Neural progenitor cell (in vitro differentiated cells): ENCODE results near the gene CHMP4B.

Source experiments
- EZH2 ChIP-seq: fragments of 200-600 bp; sonication (generic); IDR thresholded peaks from 2 replicates; pipeline ENCODE4 v1.6.1; 2017; ENCODE audit warnings: antibody characterized with exemption, mild to moderate bottlenecking, moderate library complexity
- EZH2phosphoT487 ChIP-seq: fragments of 200-600 bp; sonication (generic); IDR thresholded peaks from 2 replicates; pipeline ENCODE4 v1.6.1; 2017; ENCODE audit warnings: antibody characterized with exemption
- TF ChIP-seq, protein P1 (sequence below): fragments of 200-600 bp; sonication (generic); IDR thresholded peaks from 2 replicates; pipeline ENCODE4 v1.5.1; 2017; ENCODE audit warnings: antibody characterized with exemption, mild to moderate bottlenecking

DNA sequence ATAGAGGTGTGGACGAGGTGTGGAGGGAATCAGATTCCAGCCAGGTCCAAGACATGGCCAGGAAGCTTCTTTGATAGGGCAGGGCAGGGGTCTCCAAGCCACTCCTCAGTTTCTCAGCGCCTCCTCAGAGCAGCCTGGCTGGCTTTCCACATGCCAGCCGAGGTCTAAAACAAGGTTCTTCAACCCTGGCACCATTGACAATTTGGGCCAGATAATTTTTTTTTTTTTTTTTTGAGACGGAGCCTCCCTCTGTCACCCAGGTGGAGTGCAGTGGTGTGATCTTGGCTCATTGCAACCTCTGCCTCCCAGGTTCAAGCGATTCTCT, 21.3 kb upstream of the CHMP4B start:
- TF ChIP-seq, protein P1, sequence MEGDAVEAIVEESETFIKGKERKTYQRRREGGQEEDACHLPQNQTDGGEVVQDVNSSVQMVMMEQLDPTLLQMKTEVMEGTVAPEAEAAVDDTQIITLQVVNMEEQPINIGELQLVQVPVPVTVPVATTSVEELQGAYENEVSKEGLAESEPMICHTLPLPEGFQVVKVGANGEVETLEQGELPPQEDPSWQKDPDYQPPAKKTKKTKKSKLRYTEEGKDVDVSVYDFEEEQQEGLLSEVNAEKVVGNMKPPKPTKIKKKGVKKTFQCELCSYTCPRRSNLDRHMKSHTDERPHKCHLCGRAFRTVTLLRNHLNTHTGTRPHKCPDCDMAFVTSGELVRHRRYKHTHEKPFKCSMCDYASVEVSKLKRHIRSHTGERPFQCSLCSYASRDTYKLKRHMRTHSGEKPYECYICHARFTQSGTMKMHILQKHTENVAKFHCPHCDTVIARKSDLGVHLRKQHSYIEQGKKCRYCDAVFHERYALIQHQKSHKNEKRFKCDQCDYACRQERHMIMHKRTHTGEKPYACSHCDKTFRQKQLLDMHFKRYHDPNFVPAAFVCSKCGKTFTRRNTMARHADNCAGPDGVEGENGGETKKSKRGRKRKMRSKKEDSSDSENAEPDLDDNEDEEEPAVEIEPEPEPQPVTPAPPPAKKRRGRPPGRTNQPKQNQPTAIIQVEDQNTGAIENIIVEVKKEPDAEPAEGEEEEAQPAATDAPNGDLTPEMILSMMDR = no peak
- no peak for TF ChIP-seq EZH2
- no peak for TF ChIP-seq EZH2phosphoT487
